Measurements from ENCODE around the gene SETBP1.

DNA sequence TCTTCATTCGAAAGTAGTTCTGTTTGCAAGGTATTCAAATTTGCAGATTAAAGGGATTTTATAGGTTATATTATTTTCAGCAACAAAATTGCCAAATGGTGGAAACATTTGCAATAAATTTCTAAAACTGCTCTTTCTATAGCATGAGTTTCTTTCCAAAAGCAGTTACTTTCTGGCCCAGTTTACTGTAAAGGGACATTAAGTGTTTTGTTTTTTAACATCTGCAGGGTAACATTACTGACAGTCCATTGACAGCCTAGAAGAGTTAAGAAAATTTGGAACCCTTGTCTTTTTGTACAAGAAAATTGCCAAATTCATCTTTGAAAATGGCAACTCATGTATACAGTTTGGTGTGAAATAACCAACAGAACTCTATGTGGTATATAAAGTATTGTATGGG lies 375.1 kb downstream of the SETBP1 start:
- no peak for TF ChIP-seq POLR2A (IDR thresholded peaks at IDR 0.05)
- TF ChIP-seq CTCF (IDR thresholded peaks at IDR 0.05): no peak

Measured in lower leg skin (tissue), 3 donors.